HepG2 (cell line): ENCODE measurements around the gene NUCB1. TPM values are rescaled to one million over a fixed set of nuclear protein-coding genes. Genes with fewer than 3 reads are reported as not detected.

Experiments
- ADNP ChIP-seq: sonication (generic); formaldehyde crosslinking; IDR thresholded peaks from 2 replicates; pipeline ENCODE4 v1.4.0; 2020; ENCODE audit warnings: missing genetic modification reagents
- FOXM1 ChIP-seq: sonication (generic); formaldehyde crosslinking; IDR thresholded peaks from 2 replicates; pipeline ENCODE4 v1.5.0; 2020; ENCODE audit warnings: missing genetic modification reagents
- HMG20A ChIP-seq: IDR thresholded peaks from 2 replicates; pipeline ENCODE4 v1.6.1; 2016; ENCODE audit warnings: borderline replicate concordance
- KLF12 ChIP-seq: sonication (generic); formaldehyde crosslinking; IDR thresholded peaks from 2 replicates; pipeline ENCODE4 v1.4.0; 2020; ENCODE audit warnings: missing genetic modification reagents, borderline replicate concordance
- MED13 ChIP-seq: sonication (generic); formaldehyde crosslinking; IDR thresholded peaks from 2 replicates; pipeline ENCODE4 v1.5.0; 2020; ENCODE audit warnings: missing genetic modification reagents
- POLR2A ChIP-seq, 2 experiments: IDR thresholded peaks; 2 replicates each; pipeline ENCODE4 v1.6.1; 2011; ENCODE audit warnings: low read depth in 2 of 2, low read length in 2 of 2, mild to moderate bottlenecking in 1 of 2, moderate library complexity in 1 of 2; ENCODE audit not compliant: insufficient read depth in 1 of 2
- SCMH1 ChIP-seq: sonication (generic); formaldehyde crosslinking; IDR thresholded peaks from 2 replicates; pipeline ENCODE4 v1.9.0; 2021; ENCODE audit warnings: missing genetic modification reagents, mild to moderate bottlenecking, borderline replicate concordance
- SIX1 ChIP-seq: sonication (generic); formaldehyde crosslinking; IDR thresholded peaks from 2 replicates; pipeline ENCODE4 v1.4.0; 2020; ENCODE audit warnings: missing genetic modification reagents, borderline replicate concordance
- STAT5B ChIP-seq: sonication (generic); formaldehyde crosslinking; IDR thresholded peaks from 2 replicates; pipeline ENCODE4 v1.4.0; 2020; ENCODE audit warnings: missing genetic modification reagents
- ZBTB39 ChIP-seq: sonication (generic); formaldehyde crosslinking; IDR thresholded peaks from 2 replicates; pipeline ENCODE4 v1.5.0; 2020; ENCODE audit warnings: missing genetic modification reagents
- ZBTB40 ChIP-seq, 2 experiments: fragments of 450-650 bp in 1 of 2; sonication (generic) in 1 of 2; formaldehyde crosslinking in 1 of 2; IDR thresholded peaks; 2 replicates each; pipeline versions ENCODE4 v1.6.1 to v1.8.0; 2016 to 2022; ENCODE audit warnings: antibody characterized with exemption in 1 of 2, mild to moderate bottlenecking in 1 of 2, missing genetic modification reagents in 1 of 2
- ZFYVE20 ChIP-seq: sonication (generic); formaldehyde crosslinking; IDR thresholded peaks from 2 replicates; pipeline ENCODE4 v1.8.0; 2023; ENCODE audit warnings: low read depth, mild to moderate bottlenecking, moderate library complexity, missing genetic modification reagents, borderline replicate concordance
- ZKSCAN1 ChIP-seq: fragments of 150-350 bp; IDR thresholded peaks from 2 replicates; pipeline ENCODE4 v1.6.1; 2014; ENCODE audit warnings: low read length
- ZNF224 ChIP-seq: sonication (generic); formaldehyde crosslinking; IDR thresholded peaks from 2 replicates; pipeline ENCODE4 v1.5.0; 2020; ENCODE audit warnings: mild to moderate bottlenecking, missing genetic modification reagents
- ZNF263 ChIP-seq: sonication (generic); formaldehyde crosslinking; IDR thresholded peaks from 2 replicates; pipeline ENCODE4 v1.4.0; 2020; ENCODE audit warnings: missing genetic modification reagents
- ZNF30 ChIP-seq: sonication (generic); formaldehyde crosslinking; IDR thresholded peaks from 2 replicates; pipeline ENCODE4 v1.5.0; 2020; ENCODE audit warnings: mild to moderate bottlenecking, missing genetic modification reagents
- ZNF317 ChIP-seq: sonication (generic); formaldehyde crosslinking; IDR thresholded peaks from 2 replicates; pipeline ENCODE4 v1.5.0; 2020; ENCODE audit warnings: mild to moderate bottlenecking, missing genetic modification reagents
- ZNF580 ChIP-seq: IDR thresholded peaks from 2 replicates; pipeline ENCODE4 v1.6.1; 2016; ENCODE audit warnings: low read depth, borderline replicate concordance
- ZNF605 ChIP-seq: sonication (generic); formaldehyde crosslinking; IDR thresholded peaks from 2 replicates; pipeline ENCODE4 v1.8.0; 2022; ENCODE audit warnings: mild to moderate bottlenecking, missing genetic modification reagents
- polyA plus RNA-seq, 8 experiments: library from polyadenylated mRNA; depleted of rRNA in 3 of 8; stranded (reverse) in 7 of 8; unstranded in 1 of 8; fragments of >200 nt; fragmentation: Illumina TruSeq in 4 of 8; extraction: Trizol in 4 of 8; gene quantifications; 2 replicates each; pipeline versions ENCODE4 v1.2.1 to v1.2.3, GENCODE V29; 2011 to 2016; ENCODE audit warnings: low read depth in 4 of 8, missing spikeins in 1 of 8, mixed read lengths in 1 of 8; ENCODE audit not compliant: insufficient read depth in 1 of 8
- total RNA-seq, 5 experiments: library from RNA; depleted of rRNA; stranded (reverse); fragments of >200 nt; fragmentation: Illumina TruSeq; extraction: Trizol; gene quantifications; 2 replicates each; pipeline ENCODE4 v1.2.3, GENCODE V29; 2016; ENCODE audit warnings: low read depth in 1 of 5

Gene NUCB1
- total and polyA plus RNA-seq, 2 of the 13 experiments (the other 11 are each of a cell fraction or from before 2014, with no cell fraction given): 82.3 to 106 TPM

- TF ChIP-seq ZFYVE20: no peak
- no peak for TF ChIP-seq ADNP (CRISPR knock-in tag)
- TF ChIP-seq POLR2A (IDR thresholded peaks at IDR 0.05; ENCODE audit: insufficient read depth in 1 of 2, low read depth in 2 of 2, low read length in 2 of 2): peak; percentile 62 to 77
- TF ChIP-seq ZKSCAN1: no peak
- TF ChIP-seq SIX1 (CRISPR knock-in tag): no peak
- no peak for TF ChIP-seq ZBTB39 (CRISPR knock-in tag)
- no peak; the same call in none of the 2 replicates for TF ChIP-seq ZNF317 (CRISPR knock-in tag)
- peak; percentile 23; the same call in 1 of the 2 replicates for TF ChIP-seq HMG20A (CRISPR knock-in tag)
- TF ChIP-seq ZNF263 (CRISPR knock-in tag): peak; percentile 30; the same call in 1 of the 2 replicates
- TF ChIP-seq SCMH1 (CRISPR knock-in tag): no peak
- TF ChIP-seq ZNF30 (CRISPR knock-in tag): no peak
- TF ChIP-seq KLF12: no peak
- no peak; the same call in 1 of the 2 replicates for TF ChIP-seq ZNF580 (CRISPR knock-in tag)
- TF ChIP-seq ZNF224 (CRISPR knock-in tag): no peak
- 0 out of 2 replicates have a peak, but pooled peaks have one; percentile 5 for TF ChIP-seq MED13 (CRISPR knock-in tag)
- peak; percentile 51 for TF ChIP-seq ZNF605 (CRISPR knock-in tag)
- TF ChIP-seq ZBTB40 (IDR thresholded peaks at IDR 0.05): no peak
- no peak for TF ChIP-seq ZBTB40 (CRISPR knock-in tag; IDR thresholded peaks at IDR 0.05)
- no peak for TF ChIP-seq STAT5B (CRISPR knock-in tag)
- no peak for TF ChIP-seq FOXM1 (CRISPR knock-in tag)
These were observed 63.5 kb downstream of the NUCB1 start (continued) for GRCh38 chr19:48963371-48964204.
